Activated naive CD8-positive, alpha-beta T cell treated with anti-CD3 and anti-CD28 coated beads for 36 hours (primary cell): ENCODE results near the gene NIPA2. TPM values are rescaled to one million over a fixed set of nuclear protein-coding genes. Genes with fewer than 3 reads are reported as not detected.

Experiments
- DNase-seq: peaks from one replicate; pipeline ENCODE4 v3.0.0; 2021
- H3K27ac Mint-ChIP-seq: one replicate; pipeline ENCODE4 v1.8.0; 2022; ENCODE audit warnings: mild to moderate bottlenecking, moderate library complexity, mixed read lengths
- H3K27me3 Mint-ChIP-seq: one replicate; pipeline ENCODE4 v1.8.0; 2022; ENCODE audit warnings: mild to moderate bottlenecking, mixed read lengths
- H3K36me3 Mint-ChIP-seq: one replicate; pipeline ENCODE4 v1.8.0; 2021; ENCODE audit warnings: mild to moderate bottlenecking, mixed read lengths
- H3K4me1 Mint-ChIP-seq: one replicate; pipeline ENCODE4 v1.8.0; 2021; ENCODE audit warnings: mixed read lengths
- H3K4me3 Mint-ChIP-seq: one replicate; pipeline ENCODE4 v1.8.0; 2022; ENCODE audit warnings: mild to moderate bottlenecking, moderate library complexity, mixed read lengths
- H3K9me3 Mint-ChIP-seq: one replicate; pipeline ENCODE4 v1.8.0; 2022; ENCODE audit warnings: mixed read lengths
- total RNA-seq, 2 experiments: library from RNA; stranded (reverse); gene quantifications; one replicate each; pipeline ENCODE4 v1.2.3, GENCODE V29; 2021

NIPA2 gene
- total RNA-seq, 2 experiments from 2014 or later, result 96.7 to 97.8 TPM

GRCh38 chr15:22916606-22917350 lies 78.3 kb downstream of the NIPA2 start:
- H3K4me3 Mint-ChIP-seq, result no peak overlapping the region
- no peak for DNase-seq
- no peak overlapping the region for H3K27ac Mint-ChIP-seq
- no peaks in the 10 kb centered on the region for H3K9me3 Mint-ChIP-seq
- H3K4me1 Mint-ChIP-seq, result no peaks in the 10 kb centered on the region
- no peaks in the 10 kb centered on the region for H3K36me3 Mint-ChIP-seq
- H3K27me3 Mint-ChIP-seq, result no peaks in the 10 kb centered on the region

- H3K36me3 Mint-ChIP-seq, result no peaks in the 10 kb centered on the region
- H3K27ac Mint-ChIP-seq, result no peak overlapping the region
- H3K27me3 Mint-ChIP-seq, result no peaks in the 10 kb centered on the region
- no peak overlapping the region for H3K4me3 Mint-ChIP-seq
- no peak for DNase-seq
- no peaks in the 10 kb centered on the region for H3K4me1 Mint-ChIP-seq
- no peaks in the 10 kb centered on the region for H3K9me3 Mint-ChIP-seq
Measured at GRCh38 chr15:22917556-22917955, 79.1 kb downstream of the NIPA2 start.

Other genes with a start within 250 kb of the NIPA2 start
- gene NIPA1, start 52.0 kb upstream of the NIPA2 start, total RNA-seq, result 1 to 10 TPM; 8.2 to 9.1 TPM
- 10 to 100 TPM; 14.9 to 17.1 TPM for gene CYFIP1, start 141.7 kb downstream of the NIPA2 start, total RNA-seq
- gene TUBGCP5, start 200.9 kb downstream of the NIPA2 start, total RNA-seq, result 10 to 100 TPM; 22.4 to 22.5 TPM